ENCODE data around the gene FARS2.
A peak's percentile ranks its signal among the peaks of the same experiment; 100 is the strongest.

FARS2 gene

DNA sequence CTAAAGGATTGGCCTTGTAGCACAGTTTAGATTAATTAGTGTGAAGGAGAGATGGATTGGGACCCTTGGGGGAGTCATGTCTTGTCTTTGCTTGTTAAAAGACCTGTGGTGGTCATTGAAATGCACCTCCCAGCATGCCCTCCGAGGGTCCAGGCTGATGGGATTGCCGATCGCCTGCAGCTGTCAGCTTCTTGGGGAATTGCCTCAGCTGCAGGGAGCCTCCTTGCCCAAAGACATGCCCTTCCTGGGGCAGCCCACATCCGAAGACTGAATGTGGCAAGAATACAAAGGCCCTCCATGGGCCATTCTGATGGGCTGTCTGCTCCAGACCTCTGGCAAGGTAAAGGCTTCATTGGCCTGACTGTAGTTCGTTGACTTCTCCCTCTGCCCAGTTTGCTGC is 150.7 kb downstream of the FARS2 start:
- H3K4me3 ChIP-seq (ENCODE audit: low read depth, low read length): no peak overlapping the region
- TF ChIP-seq, protein P1, sequence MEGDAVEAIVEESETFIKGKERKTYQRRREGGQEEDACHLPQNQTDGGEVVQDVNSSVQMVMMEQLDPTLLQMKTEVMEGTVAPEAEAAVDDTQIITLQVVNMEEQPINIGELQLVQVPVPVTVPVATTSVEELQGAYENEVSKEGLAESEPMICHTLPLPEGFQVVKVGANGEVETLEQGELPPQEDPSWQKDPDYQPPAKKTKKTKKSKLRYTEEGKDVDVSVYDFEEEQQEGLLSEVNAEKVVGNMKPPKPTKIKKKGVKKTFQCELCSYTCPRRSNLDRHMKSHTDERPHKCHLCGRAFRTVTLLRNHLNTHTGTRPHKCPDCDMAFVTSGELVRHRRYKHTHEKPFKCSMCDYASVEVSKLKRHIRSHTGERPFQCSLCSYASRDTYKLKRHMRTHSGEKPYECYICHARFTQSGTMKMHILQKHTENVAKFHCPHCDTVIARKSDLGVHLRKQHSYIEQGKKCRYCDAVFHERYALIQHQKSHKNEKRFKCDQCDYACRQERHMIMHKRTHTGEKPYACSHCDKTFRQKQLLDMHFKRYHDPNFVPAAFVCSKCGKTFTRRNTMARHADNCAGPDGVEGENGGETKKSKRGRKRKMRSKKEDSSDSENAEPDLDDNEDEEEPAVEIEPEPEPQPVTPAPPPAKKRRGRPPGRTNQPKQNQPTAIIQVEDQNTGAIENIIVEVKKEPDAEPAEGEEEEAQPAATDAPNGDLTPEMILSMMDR (IDR thresholded peaks at IDR 0.05; ENCODE audit: borderline replicate concordance, insufficient read depth, low read depth, low read length): no peak

DNA sequence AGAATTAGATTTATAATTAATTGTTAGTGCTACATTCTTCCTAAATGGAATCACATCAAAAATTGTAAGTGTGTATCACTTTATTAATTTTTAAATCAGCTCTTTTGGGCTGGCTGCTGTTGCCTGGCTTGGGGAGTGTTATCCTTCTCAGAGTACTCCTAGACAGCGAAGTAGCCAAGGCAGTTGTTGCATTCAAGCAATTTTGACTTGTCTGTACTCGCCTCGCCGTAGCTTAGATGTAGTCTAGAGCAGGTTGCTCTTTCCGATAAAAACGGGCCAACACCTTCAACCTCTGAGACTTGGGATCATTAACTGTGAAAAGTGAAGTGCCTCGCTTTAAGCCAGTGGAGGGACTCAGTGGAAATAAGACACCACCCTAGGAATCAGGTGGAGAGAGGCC is 151.3 kb downstream of the FARS2 start:
- TF ChIP-seq, protein P1 (IDR thresholded peaks at IDR 0.05; ENCODE audit: borderline replicate concordance, insufficient read depth, low read depth, low read length): no peak
- H3K4me3 ChIP-seq (ENCODE audit: low read depth, low read length): no peak overlapping the region

DNA sequence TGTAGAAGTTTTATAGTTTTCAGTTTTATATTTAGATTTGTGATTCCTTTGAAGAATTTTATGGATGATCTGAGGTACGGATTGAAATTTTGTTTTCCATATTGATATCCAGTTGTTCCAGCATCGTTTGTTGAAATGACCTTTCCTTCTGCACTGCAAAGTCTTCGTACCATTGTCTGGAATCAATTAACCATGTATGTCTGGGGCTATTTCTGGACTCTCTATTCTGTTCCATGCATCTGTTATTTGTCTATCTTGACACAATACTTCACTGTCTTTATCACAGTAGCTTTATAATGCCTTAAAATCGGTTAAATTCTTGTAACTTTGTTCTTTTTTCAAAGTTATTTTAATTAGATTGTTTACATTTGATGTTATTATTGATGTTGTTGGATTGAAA is 154.9 kb downstream of the FARS2 start:
- H3K4me3 ChIP-seq (ENCODE audit: low read depth, low read length): no peak overlapping the region
- TF ChIP-seq, protein P1 (IDR thresholded peaks at IDR 0.05; ENCODE audit: borderline replicate concordance, insufficient read depth, low read depth, low read length): no peak

DNA sequence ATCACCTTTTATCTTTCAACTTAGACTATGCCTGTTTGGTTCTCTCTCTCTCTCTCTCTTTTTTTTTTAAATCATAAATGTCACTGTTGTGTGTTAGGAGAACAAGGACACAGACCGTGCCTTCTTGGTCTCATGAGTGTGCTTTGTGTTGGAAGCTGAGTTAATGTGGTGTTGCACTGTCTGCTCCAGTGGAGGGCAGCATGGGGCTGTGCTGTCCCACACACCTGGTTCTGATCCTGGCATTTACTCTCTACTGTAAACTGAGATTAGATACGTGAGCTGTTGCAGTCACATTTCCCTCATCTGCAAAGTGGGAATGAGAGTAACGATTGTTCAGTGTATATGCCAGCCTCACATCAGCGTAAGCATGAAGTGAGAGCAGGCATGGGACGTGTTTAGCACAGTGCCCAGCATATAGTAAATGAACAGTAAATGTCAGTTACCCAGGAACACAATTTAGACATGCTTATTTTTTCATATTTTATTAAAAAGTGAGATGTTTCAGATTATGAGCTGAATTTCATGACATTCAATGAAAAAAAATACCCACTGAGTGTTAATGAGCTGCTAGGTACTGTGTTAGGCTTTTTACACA is 161.1 kb downstream of the FARS2 start:
- TF ChIP-seq, protein P1 (IDR thresholded peaks at IDR 0.05; ENCODE audit: borderline replicate concordance, insufficient read depth, low read depth, low read length): peak; percentile 50; the same call in 1 of the 2 replicates

DNA sequence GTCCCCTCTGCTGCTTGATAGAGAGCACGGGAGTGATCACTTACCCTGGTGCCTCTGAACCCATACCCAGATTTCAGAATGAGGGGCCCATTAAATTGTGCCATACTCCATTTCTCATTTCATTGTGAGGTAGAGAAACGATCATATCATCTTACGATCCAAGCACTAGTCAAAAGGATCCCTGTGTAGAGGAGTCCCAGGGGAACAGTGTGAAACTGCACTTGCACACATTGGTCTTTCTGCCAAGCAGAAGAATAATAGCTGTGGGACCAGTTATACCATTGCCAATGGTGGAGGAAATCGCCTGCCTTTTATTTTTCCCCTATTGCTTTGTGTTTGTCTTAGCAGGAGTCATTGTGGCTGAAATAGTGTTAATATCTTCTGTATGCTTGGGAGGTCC is 161.9 kb downstream of the FARS2 start:
- TF ChIP-seq, protein P1 (IDR thresholded peaks at IDR 0.05; ENCODE audit: borderline replicate concordance, insufficient read depth, low read depth, low read length): no peak
- no peak overlapping the region for H3K4me3 ChIP-seq (ENCODE audit: low read depth, low read length)

More for the DNA sequence above, 161.1 kb downstream of the FARS2 start:
- no peak overlapping the region for H3K4me3 ChIP-seq (ENCODE audit: low read depth, low read length)

DNA sequence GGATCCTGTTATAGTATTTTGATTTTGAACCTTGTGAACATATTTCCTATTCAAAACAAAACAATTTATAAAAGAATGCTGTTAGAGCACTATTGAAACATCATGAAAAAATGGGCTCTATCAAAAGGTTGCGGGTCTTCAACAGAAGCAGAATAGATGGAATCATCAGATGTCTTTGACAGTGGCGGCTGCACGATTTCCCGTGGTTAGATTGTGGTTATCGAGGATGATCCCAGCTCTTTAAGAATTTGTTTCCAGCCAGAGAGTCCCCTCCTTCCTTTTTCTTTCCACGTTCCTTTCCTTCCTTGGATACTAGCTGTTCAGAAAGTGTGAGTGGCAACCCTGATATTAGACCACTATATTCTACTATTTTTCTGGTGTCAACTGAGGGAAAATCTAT is 163.4 kb downstream of the FARS2 start:
- no peak overlapping the region for H3K4me3 ChIP-seq (ENCODE audit: low read depth, low read length)
- TF ChIP-seq, protein P1 (IDR thresholded peaks at IDR 0.05; ENCODE audit: borderline replicate concordance, insufficient read depth, low read depth, low read length): no peak

DNA sequence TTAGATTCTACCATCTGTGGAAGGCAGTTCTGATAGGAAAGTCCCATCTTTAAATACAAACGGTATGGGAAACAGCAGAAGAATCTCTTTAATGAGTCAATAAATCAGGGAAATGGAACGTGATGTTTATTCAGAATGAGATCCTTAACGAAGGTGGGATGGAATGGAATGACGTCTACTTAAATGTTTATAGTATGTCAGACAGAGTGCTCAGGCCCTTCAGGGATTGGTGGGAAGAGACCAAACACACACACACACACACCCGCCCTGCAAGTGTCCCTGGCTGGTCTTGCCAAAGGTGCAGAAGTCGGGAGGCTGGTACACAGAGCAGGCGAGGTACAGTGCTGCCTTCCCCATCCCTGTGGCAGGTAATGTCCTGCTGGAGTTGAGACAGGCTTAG is 164.0 kb downstream of the FARS2 start:
- no peak overlapping the region for H3K4me3 ChIP-seq (ENCODE audit: low read depth, low read length)
- TF ChIP-seq, protein P1 (IDR thresholded peaks at IDR 0.05; ENCODE audit: borderline replicate concordance, insufficient read depth, low read depth, low read length): no peak
